ENCODE data around the gene P2RY6.
A peak's percentile ranks its signal among the peaks of the same experiment; 100 is the strongest.

P2RY6 gene

GRCh38 chr11:73316422-73316821, 44.3 kb downstream of the P2RY6 start:
- Histone ChIP-seq H3K4me1 (ENCODE audit: control insufficient read depth in 1 of 2, insufficient read depth in 2 of 2, low read length in 2 of 2) (peaks cover 22% of the 10 kb centered on the region in 2 donors), H3K9me3 (ENCODE audit: control insufficient read depth in 1 of 2, low read length in 2 of 2) (no peaks in the 10 kb centered on the region), H3K4me3 (ENCODE audit: low read depth in 1 of 2, low read length in 2 of 2) (no peak overlapping the region), H3K27me3 (ENCODE audit: control insufficient read depth in 1 of 2, insufficient read depth in 2 of 2, low read length in 2 of 2) (no peaks in the 10 kb centered on the region), H3K36me3 (ENCODE audit: control insufficient read depth in 1 of 2, insufficient read depth in 2 of 2, low read length in 2 of 2) (no peaks in the 10 kb centered on the region), H3K9ac (ENCODE audit: low read depth in 1 of 2, low read length in 2 of 2) (no peak overlapping the region), H3K27ac (ENCODE audit: low read depth, low read length) (no peak overlapping the region)

GRCh38 chr11:73317373-73317772, 45.2 kb downstream of the P2RY6 start:
- peaks cover 27 to 29% of the 10 kb centered on the region in 2 donors for H3K4me1 ChIP-seq (ENCODE audit: control insufficient read depth in 1 of 2, insufficient read depth in 2 of 2, low read length in 2 of 2)
- H3K9me3 ChIP-seq (ENCODE audit: control insufficient read depth in 1 of 2, low read length in 2 of 2): no peaks in the 10 kb centered on the region
- H3K27me3 ChIP-seq (ENCODE audit: control insufficient read depth in 1 of 2, insufficient read depth in 2 of 2, low read length in 2 of 2): no peaks in the 10 kb centered on the region
- H3K27ac ChIP-seq (ENCODE audit: low read depth, low read length): peak overlapping the region; percentile 52
- H3K4me3 ChIP-seq (ENCODE audit: low read depth in 1 of 2, low read length in 2 of 2): no peak overlapping the region
- H3K36me3 ChIP-seq (ENCODE audit: control insufficient read depth in 1 of 2, insufficient read depth in 2 of 2, low read length in 2 of 2): no peaks in the 10 kb centered on the region
- no peak overlapping the region for H3K9ac ChIP-seq (ENCODE audit: low read depth in 1 of 2, low read length in 2 of 2)

GRCh38 chr11:73317803-73318202, 45.7 kb downstream of the P2RY6 start:
- Histone ChIP-seq H3K27ac (ENCODE audit: low read depth, low read length) (peak overlapping the region; percentile 52), H3K4me1 (ENCODE audit: control insufficient read depth in 1 of 2, insufficient read depth in 2 of 2, low read length in 2 of 2) (peaks cover 29 to 34% of the 10 kb centered on the region in 2 donors), H3K9me3 (ENCODE audit: control insufficient read depth in 1 of 2, low read length in 2 of 2) (no peaks in the 10 kb centered on the region), H3K27me3 (ENCODE audit: control insufficient read depth in 1 of 2, insufficient read depth in 2 of 2, low read length in 2 of 2) (no peaks in the 10 kb centered on the region), H3K4me3 (ENCODE audit: low read depth in 1 of 2, low read length in 2 of 2) (no peak overlapping the region), H3K9ac (ENCODE audit: low read depth in 1 of 2, low read length in 2 of 2) (no peak overlapping the region), H3K36me3 (ENCODE audit: control insufficient read depth in 1 of 2, insufficient read depth in 2 of 2, low read length in 2 of 2) (no peaks in the 10 kb centered on the region)

- peaks cover 35 to 39% of the 10 kb centered on the region in 2 donors for H3K4me1 ChIP-seq (ENCODE audit: control insufficient read depth in 1 of 2, insufficient read depth in 2 of 2, low read length in 2 of 2)
- peak overlapping the region; percentile 25 for H3K27ac ChIP-seq (ENCODE audit: low read depth, low read length)
- H3K9ac ChIP-seq (ENCODE audit: low read depth in 1 of 2, low read length in 2 of 2): no peak overlapping the region
- no peaks in the 10 kb centered on the region for H3K36me3 ChIP-seq (ENCODE audit: control insufficient read depth in 1 of 2, insufficient read depth in 2 of 2, low read length in 2 of 2)
- H3K9me3 ChIP-seq (ENCODE audit: control insufficient read depth in 1 of 2, low read length in 2 of 2): no peaks in the 10 kb centered on the region
- no peaks in the 10 kb centered on the region for H3K27me3 ChIP-seq (ENCODE audit: control insufficient read depth in 1 of 2, insufficient read depth in 2 of 2, low read length in 2 of 2)
- no peak overlapping the region for H3K4me3 ChIP-seq (ENCODE audit: low read depth in 1 of 2, low read length in 2 of 2)
Observed at GRCh38 chr11:73318501-73319011, 46.4 kb downstream of the P2RY6 start.

GRCh38 chr11:73320763-73321603, 48.8 kb downstream of the P2RY6 start:
- Histone ChIP-seq H3K27ac (ENCODE audit: low read depth, low read length) (peak overlapping the region; percentile 33), H3K9ac (ENCODE audit: low read depth in 1 of 2, low read length in 2 of 2) (no peak overlapping the region), H3K4me1 (ENCODE audit: control insufficient read depth in 1 of 2, insufficient read depth in 2 of 2, low read length in 2 of 2) (peaks cover 38 to 41% of the 10 kb centered on the region in 2 donors), H3K4me3 (ENCODE audit: low read depth in 1 of 2, low read length in 2 of 2) (no peak overlapping the region), H3K36me3 (ENCODE audit: control insufficient read depth in 1 of 2, insufficient read depth in 2 of 2, low read length in 2 of 2) (no peaks in the 10 kb centered on the region), H3K27me3 (ENCODE audit: control insufficient read depth in 1 of 2, insufficient read depth in 2 of 2, low read length in 2 of 2) (no peaks in the 10 kb centered on the region), H3K9me3 (ENCODE audit: control insufficient read depth in 1 of 2, low read length in 2 of 2) (no peaks in the 10 kb centered on the region)

GRCh38 chr11:73321604-73322381, 49.7 kb downstream of the P2RY6 start:
- Histone ChIP-seq H3K9ac (ENCODE audit: low read depth in 1 of 2, low read length in 2 of 2) (no peak overlapping the region), H3K4me1 (ENCODE audit: control insufficient read depth in 1 of 2, insufficient read depth in 2 of 2, low read length in 2 of 2) (peaks cover 35 to 40% of the 10 kb centered on the region in 2 donors), H3K4me3 (ENCODE audit: low read depth in 1 of 2, low read length in 2 of 2) (no peak overlapping the region), H3K9me3 (ENCODE audit: control insufficient read depth in 1 of 2, low read length in 2 of 2) (no peaks in the 10 kb centered on the region), H3K27ac (ENCODE audit: low read depth, low read length) (peak overlapping the region; percentile 33), H3K36me3 (ENCODE audit: control insufficient read depth in 1 of 2, insufficient read depth in 2 of 2, low read length in 2 of 2) (no peaks in the 10 kb centered on the region), H3K27me3 (ENCODE audit: control insufficient read depth in 1 of 2, insufficient read depth in 2 of 2, low read length in 2 of 2) (no peaks in the 10 kb centered on the region)

- H3K36me3 ChIP-seq (ENCODE audit: control insufficient read depth in 1 of 2, insufficient read depth in 2 of 2, low read length in 2 of 2): no peaks in the 10 kb centered on the region
- H3K4me1 ChIP-seq (ENCODE audit: control insufficient read depth in 1 of 2, insufficient read depth in 2 of 2, low read length in 2 of 2): peaks cover 29 to 36% of the 10 kb centered on the region in 2 donors
- no peak overlapping the region for H3K9ac ChIP-seq (ENCODE audit: low read depth in 1 of 2, low read length in 2 of 2)
- H3K9me3 ChIP-seq (ENCODE audit: control insufficient read depth in 1 of 2, low read length in 2 of 2): no peaks in the 10 kb centered on the region
- peak overlapping the region; percentile 41 for H3K27ac ChIP-seq (ENCODE audit: low read depth, low read length)
- no peaks in the 10 kb centered on the region for H3K27me3 ChIP-seq (ENCODE audit: control insufficient read depth in 1 of 2, insufficient read depth in 2 of 2, low read length in 2 of 2)
- H3K4me3 ChIP-seq (ENCODE audit: low read depth in 1 of 2, low read length in 2 of 2): no peak overlapping the region
Observed at GRCh38 chr11:73322382-73323306, 50.5 kb downstream of the P2RY6 start.

GRCh38 chr11:73323464-73323863, 51.3 kb downstream of the P2RY6 start:
- H3K9ac ChIP-seq (ENCODE audit: low read depth in 1 of 2, low read length in 2 of 2): peak overlapping the region in 1 of 2 donors; percentile 56
- no peaks in the 10 kb centered on the region for H3K27me3 ChIP-seq (ENCODE audit: control insufficient read depth in 1 of 2, insufficient read depth in 2 of 2, low read length in 2 of 2)
- no peaks in the 10 kb centered on the region for H3K9me3 ChIP-seq (ENCODE audit: control insufficient read depth in 1 of 2, low read length in 2 of 2)
- H3K4me3 ChIP-seq (ENCODE audit: low read depth in 1 of 2, low read length in 2 of 2): peak overlapping the region in 1 of 2 donors; percentile 35
- peaks cover 29 to 36% of the 10 kb centered on the region in 2 donors for H3K4me1 ChIP-seq (ENCODE audit: control insufficient read depth in 1 of 2, insufficient read depth in 2 of 2, low read length in 2 of 2)
- peak overlapping the region; percentile 62 for H3K27ac ChIP-seq (ENCODE audit: low read depth, low read length)
- H3K36me3 ChIP-seq (ENCODE audit: control insufficient read depth in 1 of 2, insufficient read depth in 2 of 2, low read length in 2 of 2): no peaks in the 10 kb centered on the region

- Histone ChIP-seq H3K9ac (ENCODE audit: low read depth in 1 of 2, low read length in 2 of 2) (peak overlapping the region in 1 of 2 donors; percentile 56), H3K27me3 (ENCODE audit: control insufficient read depth in 1 of 2, insufficient read depth in 2 of 2, low read length in 2 of 2) (no peaks in the 10 kb centered on the region), H3K27ac (ENCODE audit: low read depth, low read length) (peak overlapping the region; percentile 66), H3K36me3 (ENCODE audit: control insufficient read depth in 1 of 2, insufficient read depth in 2 of 2, low read length in 2 of 2) (no peaks in the 10 kb centered on the region), H3K4me3 (ENCODE audit: low read depth in 1 of 2, low read length in 2 of 2) (peak overlapping the region in 1 of 2 donors; percentile 35), H3K4me1 (ENCODE audit: control insufficient read depth in 1 of 2, insufficient read depth in 2 of 2, low read length in 2 of 2) (peaks cover 29 to 36% of the 10 kb centered on the region in 2 donors), H3K9me3 (ENCODE audit: control insufficient read depth in 1 of 2, low read length in 2 of 2) (no peaks in the 10 kb centered on the region)
Observed at GRCh38 chr11:73324116-73324515, 52.0 kb downstream of the P2RY6 start.
